H1 (cell line): ENCODE data around the gene FBXO47. TPM values are rescaled to one million over a fixed set of nuclear protein-coding genes. Genes with fewer than 3 reads are reported as not detected.

Source experiments
- CTCF ChIA-PET: fragments of 300-600 bp; sonication (Branson Sonifier 250); formaldehyde crosslinking; loops from one replicate; lab custom pipeline; 2021; ENCODE audit not compliant: partially characterized antibody; lab: Charles Lee
- POLR2A ChIA-PET: fragments of 300-600 bp; sonication (Branson Sonifier 250); formaldehyde crosslinking; loops from one replicate; lab custom pipeline; 2021; ENCODE audit warnings: inconsistent platforms; ENCODE audit not compliant: partially characterized antibody; lab: Charles Lee
- DNase-seq, 2 experiments: peaks; one replicate each; pipeline versions ENCODE4 v3.0.0 to v3.0.0-alpha.2; 2010 to 2022; ENCODE audit warnings: low spot score in 2 of 2, low read depth in 1 of 2, mixed read lengths in 1 of 2
- FAIRE-seq: peaks from 2 replicates; lab custom pipeline; 2011; peaks lifted over from hg19 to GRCh38; lab: Jason Lieb, UNC
- H2AFZ ChIP-seq: 2 replicates; pipeline ENCODE4 v1.8.1; 2012; ENCODE audit warnings: low read length, inconsistent platforms
- H2AK5ac ChIP-seq: 2 replicates; pipeline ENCODE4 v1.6.1; 2013; ENCODE audit warnings: low read depth, low read length
- H2BK120ac ChIP-seq: replicated peaks from 2 replicates; pipeline ENCODE3; 2013; ENCODE audit warnings: low read depth, low read length, inconsistent platforms
- H2BK12ac ChIP-seq: 2 replicates; pipeline ENCODE4 v1.6.1; 2013; ENCODE audit warnings: low read depth, low read length
- H2BK15ac ChIP-seq: 2 replicates; pipeline ENCODE4 v1.6.1; 2013; ENCODE audit warnings: low read length
- H2BK20ac ChIP-seq: 2 replicates; pipeline ENCODE4 v1.6.1; 2013; ENCODE audit warnings: low read length
- H2BK5ac ChIP-seq: 2 replicates; pipeline ENCODE4 v1.6.1; 2013; ENCODE audit warnings: low read depth, low read length
- H3K14ac ChIP-seq: 2 replicates; pipeline ENCODE4 v1.6.1; 2013; ENCODE audit warnings: inconsistent platforms; ENCODE audit not compliant: insufficient read length
- H3K18ac ChIP-seq: 2 replicates; pipeline ENCODE4 v1.6.1; 2013; ENCODE audit warnings: low read length; ENCODE audit errors: extremely low read depth
- H3K23ac ChIP-seq: 2 replicates; pipeline ENCODE4 v1.6.1; 2013; ENCODE audit warnings: inconsistent platforms; ENCODE audit not compliant: insufficient read length
- H3K23me2 ChIP-seq: 2 replicates; pipeline ENCODE4 v1.6.1; 2013; ENCODE audit warnings: low read depth, low read length
- H3K27ac ChIP-seq: 2 replicates; pipeline ENCODE4 v1.6.1; 2011; ENCODE audit warnings: low read depth, low read length, inconsistent platforms
- H3K27me3 ChIP-seq, 4 experiments: replicated peaks in 1 of 4; 1 replicate in 1 of 4; 2 replicates in 3 of 4; pipeline versions ENCODE4 v1.6.1 to v1.8.1; 2011 to 2013; ENCODE audit warnings: low read length in 3 of 4, mild to moderate bottlenecking in 3 of 4, inconsistent platforms in 2 of 4, mixed read lengths in 2 of 4, moderate library complexity in 1 of 4; ENCODE audit not compliant: control insufficient read depth in 3 of 4, insufficient read depth in 3 of 4; ENCODE audit errors: extremely low read depth in 1 of 4
- H3K36me3 ChIP-seq, 4 experiments: 2 replicates each; pipeline versions ENCODE4 v1.6.1 to v1.8.1; 2011 to 2013; ENCODE audit warnings: mild to moderate bottlenecking in 4 of 4, low read length in 3 of 4, moderate library complexity in 2 of 4, control low read depth in 1 of 4, inconsistent platforms in 1 of 4; ENCODE audit not compliant: insufficient read depth in 4 of 4, control insufficient read depth in 2 of 4
- H3K4ac ChIP-seq: replicated peaks from 2 replicates; pipeline ENCODE3; 2013; ENCODE audit warnings: low read length, low read depth, mixed read lengths, inconsistent platforms; ENCODE audit not compliant: insufficient read length
- H3K4me1 ChIP-seq, 4 experiments: replicated peaks in 1 of 4; 1 replicate in 1 of 4; 2 replicates in 3 of 4; pipeline versions ENCODE4 v1.6.1 to v1.8.1; 2011 to 2013; ENCODE audit warnings: low read length in 3 of 4, inconsistent platforms in 2 of 4, mixed read lengths in 1 of 4; ENCODE audit not compliant: insufficient read depth in 4 of 4, control insufficient read depth in 3 of 4
- H3K4me2 ChIP-seq, 2 experiments: 2 replicates each; pipeline versions ENCODE4 v1.6.1 to v1.8.1; 2011 to 2013; ENCODE audit warnings: low read depth in 2 of 2, low read length in 2 of 2, control low read depth in 1 of 2, inconsistent platforms in 1 of 2, mild to moderate bottlenecking in 1 of 2; ENCODE audit not compliant: insufficient read depth in 1 of 2
- H3K4me3 ChIP-seq, 4 experiments: fragments of 200-600, 300-600 bp in 1 of 4; sonication (generic), shearing (Covaris generic), sonication (Bioruptor Twin) in 1 of 4; 2 replicates each; pipeline versions ENCODE4 v1.5.1 to v1.8.1; 2011 to 2016; ENCODE audit warnings: low read length in 4 of 4, low read depth in 3 of 4, control low read depth in 2 of 4, inconsistent platforms in 2 of 4, mild to moderate bottlenecking in 2 of 4, mixed read lengths in 1 of 4, moderate library complexity in 1 of 4; ENCODE audit not compliant: insufficient read depth in 2 of 4; ENCODE audit errors: extremely low read depth in 1 of 4
- H3K56ac ChIP-seq: replicated peaks from 2 replicates; pipeline ENCODE3; 2013; ENCODE audit warnings: low read depth, mild to moderate bottlenecking, mixed read lengths, low read length, inconsistent platforms; ENCODE audit not compliant: insufficient read length
- H3K79me1 ChIP-seq: 2 replicates; pipeline ENCODE4 v1.6.1; 2013; ENCODE audit warnings: low read depth, low read length, control low read depth
- H3K79me2 ChIP-seq, 2 experiments: 2 replicates each; pipeline versions ENCODE4 v1.6.1 to v1.8.1; 2012 to 2013; ENCODE audit warnings: low read length in 2 of 2, mild to moderate bottlenecking in 2 of 2, inconsistent platforms in 1 of 2; ENCODE audit not compliant: insufficient read depth in 2 of 2, control insufficient read depth in 1 of 2
- H3K9ac ChIP-seq, 4 experiments: replicated peaks in 1 of 4; 1 replicate in 1 of 4; 2 replicates in 3 of 4; pipeline versions ENCODE4 v1.6.1 to v1.8.1; 2011 to 2013; ENCODE audit warnings: low read depth in 3 of 4, low read length in 3 of 4, control low read depth in 2 of 4, mild to moderate bottlenecking in 2 of 4, moderate library complexity in 2 of 4, inconsistent platforms in 1 of 4; ENCODE audit errors: extremely low read depth in 1 of 4
- H3K9me3 ChIP-seq, 2 experiments: 2 replicates each; pipeline versions ENCODE4 v1.6.1 to v1.8.1; 2012 to 2013; ENCODE audit warnings: mild to moderate bottlenecking in 2 of 2, moderate library complexity in 2 of 2, control low read depth in 1 of 2, inconsistent platforms in 1 of 2, low read depth in 1 of 2, low read length in 1 of 2, mixed read lengths in 1 of 2; ENCODE audit not compliant: insufficient read depth in 2 of 2
- H4K20me1 ChIP-seq, 2 experiments: replicated peaks in 1 of 2; 2 replicates each; pipeline versions ENCODE3 to v1.8.1; 2011 to 2013; ENCODE audit warnings: inconsistent platforms in 2 of 2, low read length in 2 of 2, mild to moderate bottlenecking in 1 of 2; ENCODE audit not compliant: insufficient read depth in 2 of 2, control insufficient read depth in 1 of 2
- H4K5ac ChIP-seq: 2 replicates; pipeline ENCODE4 v1.6.1; 2013; ENCODE audit warnings: low read length, low read depth, mixed read lengths, inconsistent platforms; ENCODE audit not compliant: insufficient read length
- H4K8ac ChIP-seq: 2 replicates; pipeline ENCODE4 v1.8.0; 2013; ENCODE audit warnings: mild to moderate bottlenecking, moderate library complexity, low read length, inconsistent platforms; ENCODE audit not compliant: insufficient read depth; ENCODE audit errors: extremely low read depth
- H4K91ac ChIP-seq: replicated peaks from 2 replicates; pipeline ENCODE3; 2013; ENCODE audit warnings: low read length, mixed read lengths, inconsistent platforms; ENCODE audit not compliant: insufficient read length
- CEBPB ChIP-seq: IDR thresholded peaks from 2 replicates; pipeline ENCODE4 v1.6.1; 2012; ENCODE audit warnings: low read depth, low read length
- CHD1 ChIP-seq: IDR thresholded peaks from 2 replicates; pipeline ENCODE4 v1.6.1; 2012; ENCODE audit warnings: low read depth, low read length, improper control_type of control experiment
- EZH2 ChIP-seq: fragments of 200-600 bp; sonication (generic); IDR thresholded peaks from 2 replicates; pipeline ENCODE4 v1.7.1; 2012; ENCODE audit warnings: low read depth, mild to moderate bottlenecking, moderate library complexity, low read length, inconsistent platforms; ENCODE audit not compliant: severe bottlenecking
- JUND ChIP-seq: IDR thresholded peaks from 2 replicates; pipeline ENCODE4 v1.6.1; 2011; ENCODE audit warnings: mild to moderate bottlenecking, improper control_type of control experiment, low read length
- MAFK ChIP-seq: IDR thresholded peaks from 2 replicates; pipeline ENCODE4 v1.6.1; 2012; ENCODE audit warnings: low read depth, mild to moderate bottlenecking, improper control_type of control experiment, low read length
- NRF1 ChIP-seq: IDR thresholded peaks from 2 replicates; pipeline ENCODE4 v1.6.1; 2011; ENCODE audit warnings: mild to moderate bottlenecking, low read depth, low read length, improper control_type of control experiment
- POLR2AphosphoS5 ChIP-seq: IDR thresholded peaks from 2 replicates; pipeline ENCODE4 v1.6.1; 2011; ENCODE audit warnings: low read depth, low read length
- SP2 ChIP-seq: IDR thresholded peaks from 2 replicates; pipeline ENCODE4 v1.6.1; 2012; ENCODE audit warnings: mild to moderate bottlenecking, low read length, inconsistent platforms
- TAF1 ChIP-seq: IDR thresholded peaks from 2 replicates; pipeline ENCODE4 v1.6.1; 2011; ENCODE audit warnings: mild to moderate bottlenecking, low read depth, low read length
- TCF12 ChIP-seq: IDR thresholded peaks from 2 replicates; pipeline ENCODE4 v1.6.1; 2011; ENCODE audit warnings: low read depth, mild to moderate bottlenecking, low read length
- WGBS, 2 experiments: shearing (Covaris generic) in 1 of 2; methylation state at CpG; one replicate each; pipeline versions ENCODE4 v1.1.6 to v1.1.7; 2013 to 2015; ENCODE audit warnings: low lambda C conversion rate in 2 of 2, mixed read lengths in 2 of 2, inconsistent platforms in 1 of 2, low coverage in 1 of 2, missing lambda C conversion rate in 1 of 2; ENCODE audit not compliant: insufficient replicate concordance in 2 of 2, insufficient coverage in 1 of 2, insufficient read length in 1 of 2; ENCODE audit errors: extremely low coverage in 1 of 2, missing lambda C conversion rate in 1 of 2; 5-methylcytosine and 5-hydroxymethylcytosine counted together
- polyA plus RNA-seq, 7 experiments: library from polyadenylated mRNA; depleted of rRNA in 3 of 7; stranded (reverse) in 5 of 7; unstranded in 2 of 7; fragments of >200 nt in 5 of 7; fragments of 200-250 nt in 2 of 7; gene quantifications; 1 replicate in 5 of 7; 2 replicates in 1 of 7; 4 replicates in 1 of 7; pipeline versions ENCODE4 v1.2.1 to v1.2.3, GENCODE V29; 2011 to 2013; ENCODE audit warnings: missing spikeins in 2 of 7, mixed read lengths in 2 of 7
- total RNA-seq: library from RNA; stranded (reverse); fragmentation: NEBNext Ultra II Directional; extraction: Animal tissue kit (Norgen Biotek cat#: 25700); gene quantifications from 2 replicates; pipeline ENCODE4 v1.2.1, GENCODE V29; 2021

The FBXO47 gene
- total and polyA plus RNA-seq, 2 of the 8 experiments (the other 6 are each of a cell fraction or from before 2014, with no cell fraction given), result not detected

GRCh38 chr17:38900978-38901656, 66.1 kb downstream of the FBXO47 start:
- H2AK5ac ChIP-seq, result no peak overlapping the region
- no peaks in the 10 kb centered on the region for H3K23me2 ChIP-seq
- H4K5ac ChIP-seq, result no peak overlapping the region
- no peak overlapping the region for H3K4me3 ChIP-seq
- H3K79me2 ChIP-seq, result peaks cover 0 to 7% of the 10 kb centered on the region in 2 experiments; a peak in 2 of 4 replicates
- no peaks in the 10 kb centered on the region; the same call in 1 of the 2 replicates for H3K79me1 ChIP-seq
- DNase-seq (no peak), FAIRE-seq (no peak)
- peaks cover 0 to 6% of the 10 kb centered on the region in 2 experiments for H4K20me1 ChIP-seq
- no peak overlapping the region for H2BK5ac ChIP-seq
- H3K56ac ChIP-seq, result no peak overlapping the region
- H3K4me2 ChIP-seq, result no peak overlapping the region
- H3K4me1 ChIP-seq, result peaks cover 0 to 5% (median 2%) of the 10 kb centered on the region in 4 experiments; a peak in 5 of 7 replicates
- no peak overlapping the region for H3K23ac ChIP-seq
- peaks cover 4 to 24% (median 13%) of the 10 kb centered on the region in 4 experiments; a peak in 7 of 8 replicates for H3K36me3 ChIP-seq
- no peak overlapping the region for H2BK15ac ChIP-seq
- no peak overlapping the region for H2BK12ac ChIP-seq
- no peak overlapping the region for H3K18ac ChIP-seq
- no peak overlapping the region for H2BK120ac ChIP-seq
- ChIA-PET POLR2A (interaction anchor here (0.7 to 3.2 kb wide), 9 partner anchors 12 to 53 kb away, joined by 3 to 19 read pairs (median 4); partner anchors contain the start of genes LASP1, LASP1NB and RPL23), CTCF (interaction anchor here (0.6 to 2.2 kb wide), 11 partner anchors 9 to 339 kb away, joined by 3 to 7 read pairs (median 3); partner anchors contain the start of gene LASP1)
- H3K9me3 ChIP-seq, result no peaks in the 10 kb centered on the region
- H2AFZ ChIP-seq, result no peak overlapping the region
- H3K9ac ChIP-seq, result no peak overlapping the region; a peak in 1 of 7 replicates
- no peak overlapping the region for H4K8ac ChIP-seq
- no peak overlapping the region for H3K4ac ChIP-seq
- H2BK20ac ChIP-seq, result no peak overlapping the region
- no peak overlapping the region for H3K14ac ChIP-seq
- WGBS, 2 experiments, result 95% methylated on average over 10 of the region's 10 CpGs; no CpG with 5 or more reads in 1 of the 2 experiments
- no peak overlapping the region for H4K91ac ChIP-seq
- no peaks in the 10 kb centered on the region for H3K27me3 ChIP-seq
- H3K27ac ChIP-seq, result no peak overlapping the region
- no peak for TF ChIP-seq NRF1
- TF ChIP-seq EZH2, result no peak
- no peak for TF ChIP-seq TCF12
- no peak for TF ChIP-seq POLR2AphosphoS5
- no peak for TF ChIP-seq TAF1
- no peak for TF ChIP-seq CHD1
- TF ChIP-seq MAFK, result no peak
- TF ChIP-seq SP2, result no peak
- TF ChIP-seq CEBPB, result no peak
- TF ChIP-seq JUND, result no peak
